ENCODE measurements around the gene SLC38A10. TPM values are rescaled to one million over a fixed set of nuclear protein-coding genes. Genes with fewer than 3 reads are reported as not detected.

The SLC38A10 gene
- total RNA-seq, 1 donor from 2014 or later, result 67.5 TPM

DNA sequence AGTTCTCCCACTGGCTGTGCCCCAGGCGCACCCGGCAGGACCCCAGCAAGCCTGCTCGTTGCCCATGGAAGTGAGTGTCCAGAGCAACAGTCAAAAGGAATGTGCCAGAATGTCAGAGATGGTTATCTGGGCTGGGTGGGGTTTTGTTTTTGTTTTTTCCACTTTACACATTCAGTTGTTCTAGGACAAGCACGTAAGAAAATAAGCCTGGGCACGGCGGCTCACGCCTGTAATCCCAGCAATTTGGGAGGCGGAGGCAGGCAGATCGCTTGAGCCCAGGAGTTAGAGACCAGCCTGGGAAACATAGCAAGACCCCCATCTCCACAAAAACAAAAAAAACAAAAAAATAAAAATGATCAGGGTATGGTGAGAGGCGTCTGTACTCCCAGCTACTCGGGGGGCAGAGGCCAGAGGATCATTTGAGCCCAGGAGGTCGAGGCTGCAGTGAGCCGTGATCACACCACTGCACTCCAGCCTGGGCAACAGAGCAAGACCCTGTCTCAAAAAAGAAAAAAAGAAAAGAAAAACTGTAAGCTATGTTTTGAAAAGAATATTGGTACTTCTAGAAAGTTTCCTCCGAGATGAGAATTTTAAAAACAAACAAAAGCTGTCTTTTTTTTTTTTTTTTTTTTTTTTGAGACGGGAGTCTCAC is 47.6 kb downstream of the SLC38A10 start:
- H3K9me3 ChIP-seq, result no peaks in the 10 kb centered on the region
- peaks cover 0 to 12% of the 10 kb centered on the region in 2 donors for H3K36me3 ChIP-seq
- H3K27me3 ChIP-seq, result no peaks in the 10 kb centered on the region
- no peak for DNase-seq (ENCODE audit: extremely low spot score in 2 of 2)
- no peak overlapping the region for H3K27ac ChIP-seq
- no peak overlapping the region for H3K4me3 ChIP-seq
- intact Hi-C loops (cut with DNase I), result no loop called here
- TF ChIP-seq POLR2AphosphoS5 (IDR thresholded peaks at IDR 0.05; ENCODE audit: insufficient read depth in 1 of 2, low read depth in 1 of 2), result no peak
- no peak for TF ChIP-seq POLR2A (IDR thresholded peaks at IDR 0.05)
- TF ChIP-seq, protein P1, sequence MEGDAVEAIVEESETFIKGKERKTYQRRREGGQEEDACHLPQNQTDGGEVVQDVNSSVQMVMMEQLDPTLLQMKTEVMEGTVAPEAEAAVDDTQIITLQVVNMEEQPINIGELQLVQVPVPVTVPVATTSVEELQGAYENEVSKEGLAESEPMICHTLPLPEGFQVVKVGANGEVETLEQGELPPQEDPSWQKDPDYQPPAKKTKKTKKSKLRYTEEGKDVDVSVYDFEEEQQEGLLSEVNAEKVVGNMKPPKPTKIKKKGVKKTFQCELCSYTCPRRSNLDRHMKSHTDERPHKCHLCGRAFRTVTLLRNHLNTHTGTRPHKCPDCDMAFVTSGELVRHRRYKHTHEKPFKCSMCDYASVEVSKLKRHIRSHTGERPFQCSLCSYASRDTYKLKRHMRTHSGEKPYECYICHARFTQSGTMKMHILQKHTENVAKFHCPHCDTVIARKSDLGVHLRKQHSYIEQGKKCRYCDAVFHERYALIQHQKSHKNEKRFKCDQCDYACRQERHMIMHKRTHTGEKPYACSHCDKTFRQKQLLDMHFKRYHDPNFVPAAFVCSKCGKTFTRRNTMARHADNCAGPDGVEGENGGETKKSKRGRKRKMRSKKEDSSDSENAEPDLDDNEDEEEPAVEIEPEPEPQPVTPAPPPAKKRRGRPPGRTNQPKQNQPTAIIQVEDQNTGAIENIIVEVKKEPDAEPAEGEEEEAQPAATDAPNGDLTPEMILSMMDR (IDR thresholded peaks at IDR 0.05), result no peak
- peaks cover 7% of the 10 kb centered on the region for H3K4me1 ChIP-seq

DNA sequence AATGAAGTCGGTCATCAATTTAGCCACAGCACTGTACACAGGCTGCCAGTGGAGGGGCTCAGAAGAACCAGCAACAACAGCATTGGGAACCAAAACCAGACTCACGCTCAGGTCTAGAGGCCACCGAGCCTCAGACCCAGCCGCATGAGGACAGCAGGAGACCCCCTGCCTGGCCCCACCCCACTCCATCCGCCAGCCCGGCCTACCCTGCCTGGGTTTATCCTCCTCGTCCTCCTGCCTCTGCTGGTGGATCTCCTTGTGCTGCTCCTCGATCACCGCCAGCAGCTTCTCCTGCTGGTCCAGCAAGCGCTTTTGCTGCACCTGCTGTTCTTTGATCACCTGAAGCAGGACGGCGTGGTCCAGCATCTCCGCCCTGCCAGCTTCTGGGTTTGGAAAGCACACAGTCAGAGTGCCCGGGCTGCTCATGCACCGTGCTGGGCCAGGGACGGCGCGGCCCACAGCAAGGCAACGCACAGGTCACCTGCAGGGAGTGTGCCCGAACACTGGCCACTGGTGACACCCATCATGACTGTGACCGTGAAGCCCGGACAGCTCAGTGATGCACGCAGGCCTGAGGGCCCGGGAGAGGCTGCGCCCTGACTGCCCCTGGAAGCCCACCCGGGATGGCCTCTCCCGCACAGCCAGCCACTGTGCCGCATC is 48.3 kb downstream of the SLC38A10 start:
- Histone ChIP-seq H3K4me1 (peaks cover 2% of the 10 kb centered on the region), H3K4me3 (no peak overlapping the region), H3K27ac (no peak overlapping the region), H3K36me3 (peaks cover 0 to 6% of the 10 kb centered on the region in 2 donors), H3K9me3 (no peaks in the 10 kb centered on the region), H3K27me3 (no peaks in the 10 kb centered on the region)
- DNase-seq (ENCODE audit: extremely low spot score in 2 of 2), result no peak
- TF ChIP-seq POLR2AphosphoS5 (IDR thresholded peaks at IDR 0.05; ENCODE audit: insufficient read depth in 1 of 2, low read depth in 1 of 2) (no peak), POLR2A (IDR thresholded peaks at IDR 0.05) (no peak)
- TF ChIP-seq, protein P1 (IDR thresholded peaks at IDR 0.05), result no peak
- intact Hi-C loops (cut with DNase I), result no loop called here

DNA sequence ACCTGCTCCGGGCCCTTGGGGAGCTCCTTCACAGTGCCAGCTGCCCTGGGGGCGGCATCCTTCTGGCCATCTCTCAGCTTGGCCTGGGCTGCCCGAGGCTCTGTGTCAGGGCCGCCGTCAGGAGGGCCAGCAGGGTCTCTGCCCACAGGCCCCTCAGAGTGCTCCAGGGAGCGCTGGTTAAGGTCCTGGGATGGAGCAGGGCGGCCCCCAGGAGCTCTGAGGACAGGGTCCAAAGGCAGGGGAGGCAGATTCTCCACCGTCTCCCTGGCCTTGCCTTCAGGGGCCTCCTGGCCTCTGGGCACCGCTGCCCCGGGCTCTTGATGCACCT is 48.8 kb downstream of the SLC38A10 start:
- no peaks in the 10 kb centered on the region for H3K9me3 ChIP-seq
- no peak overlapping the region for H3K4me3 ChIP-seq
- no peak overlapping the region for H3K27ac ChIP-seq
- DNase-seq (ENCODE audit: extremely low spot score in 2 of 2), result no peak
- peaks cover 0 to under 1% of the 10 kb centered on the region in 2 donors for H3K36me3 ChIP-seq
- TF ChIP-seq POLR2AphosphoS5 (IDR thresholded peaks at IDR 0.05; ENCODE audit: insufficient read depth in 1 of 2, low read depth in 1 of 2) (no peak), POLR2A (IDR thresholded peaks at IDR 0.05) (no peak)
- TF ChIP-seq, protein P1 (IDR thresholded peaks at IDR 0.05), result no peak
- intact Hi-C loops (cut with DNase I), result no loop called here
- H3K27me3 ChIP-seq, result no peaks in the 10 kb centered on the region
- peaks cover 6% of the 10 kb centered on the region for H3K4me1 ChIP-seq

DNA sequence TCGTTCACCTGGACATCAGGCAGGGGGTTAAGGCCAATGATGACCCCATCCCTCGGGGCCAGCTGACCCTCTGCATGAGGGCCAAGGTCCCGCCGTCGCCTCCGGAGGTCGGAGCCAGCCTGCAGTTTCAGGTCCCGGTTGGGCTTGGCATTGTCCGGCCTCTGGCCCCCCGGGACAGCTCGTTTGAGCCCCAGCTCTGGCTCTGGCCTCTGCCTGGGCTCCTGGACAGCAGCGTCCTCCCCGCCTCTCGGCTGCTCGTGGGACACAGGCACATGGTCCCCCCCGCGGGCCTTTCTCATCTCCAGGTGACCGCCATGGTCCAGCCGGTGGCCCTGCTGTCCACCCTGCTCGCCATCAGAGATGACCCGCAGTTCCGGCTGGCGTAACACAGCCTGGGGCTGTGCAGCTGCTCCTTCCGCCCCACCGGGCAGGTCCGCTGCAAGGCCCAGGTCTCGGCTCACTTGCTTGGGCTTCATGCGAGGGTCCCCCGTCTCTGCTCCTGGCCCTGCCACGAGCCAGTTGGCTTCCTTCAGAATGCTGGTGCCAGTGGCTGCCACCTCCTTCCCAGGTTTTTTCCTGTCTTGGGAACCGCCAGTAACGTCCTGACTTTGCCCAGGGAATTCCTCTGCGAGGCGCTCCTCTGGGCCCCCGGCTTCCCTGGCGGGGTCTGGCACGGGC is 49.3 kb downstream of the SLC38A10 start:
- DNase-seq (ENCODE audit: extremely low spot score in 2 of 2), result no peak
- H3K4me1 ChIP-seq, result peaks cover 11% of the 10 kb centered on the region
- no peaks in the 10 kb centered on the region for H3K9me3 ChIP-seq
- no peaks in the 10 kb centered on the region for H3K36me3 ChIP-seq
- H3K4me3 ChIP-seq, result no peak overlapping the region
- TF ChIP-seq POLR2A (IDR thresholded peaks at IDR 0.05) (no peak), POLR2AphosphoS5 (IDR thresholded peaks at IDR 0.05; ENCODE audit: insufficient read depth in 1 of 2, low read depth in 1 of 2) (no peak)
- TF ChIP-seq, protein P1 (IDR thresholded peaks at IDR 0.05), result no peak
- intact Hi-C loops (cut with DNase I), result no loop called here
- no peak overlapping the region for H3K27ac ChIP-seq
- no peaks in the 10 kb centered on the region for H3K27me3 ChIP-seq
